Kidney glomerular epithelial cell (primary cell): Measurements from ENCODE around the gene ATP2C2.

Experiments
- DNase-seq: peaks from one replicate; lab custom pipeline; 2025; lab: John Stamatoyannopoulos, UW

The ATP2C2 gene

GRCh38 chr16:84513666-84514065 is 145.3 kb downstream of the ATP2C2 start:
- no peak for DNase-seq
